B cell (primary cell): ENCODE results near the gene NIP7. TPM values are rescaled to one million over a fixed set of nuclear protein-coding genes. Genes with fewer than 3 reads are reported as not detected.
"Not testable (repeated sequence)": the region's sequence is repeated elsewhere in the genome, so short reads cannot be mapped to it uniquely, and the experiment has no call there.

Experiments
- ATAC-seq: fragments of 200-7000 bp; cut with Tn5 transposase; one replicate; pipeline ENCODE4 v1.10.0; 2021; ENCODE audit warnings: low read depth, mild to moderate bottlenecking, moderate number of reproducible peaks, moderate library complexity
- CTCF ChIA-PET: fragments of 350-600 bp; sonication (Branson Sonifier 250); formaldehyde crosslinking; loops from one replicate; lab custom pipeline; 2021; ENCODE audit warnings: antibody characterized with exemption, inconsistent platforms; lab: Charles Lee
- POLR2A ChIA-PET: fragments of 350-600 bp; sonication (Branson Sonifier 250); formaldehyde crosslinking; loops from one replicate; lab custom pipeline; 2021; ENCODE audit warnings: antibody characterized with exemption; lab: Charles Lee
- DNase-seq: peaks from one replicate; pipeline ENCODE4 v3.0.0; 2013
- H2AFZ ChIP-seq: 2 replicates; pipeline ENCODE4 v1.6.1; 2012; ENCODE audit warnings: mild to moderate bottlenecking, low read depth, low read length; ENCODE audit not compliant: insufficient read depth, poor library complexity, severe bottlenecking
- H3K27ac ChIP-seq, 2 donors: 1 replicate in 1 of 2; 2 replicates in 1 of 2; pipeline ENCODE4 v1.5.1; 2012 to 2013; ENCODE audit warnings: low read length in 2 of 2, mild to moderate bottlenecking in 2 of 2, moderate library complexity in 1 of 2
- H3K27me3 ChIP-seq, 4 experiments: fragments of 200-600 bp in 1 of 4; sonication (generic) in 1 of 4; replicated peaks in 1 of 4; 1 replicate in 2 of 4; 2 replicates in 2 of 4; pipeline versions ENCODE4 v1.6.1 to v1.7.0; 2013 to 2016; ENCODE audit warnings: low read length in 3 of 4, mild to moderate bottlenecking in 2 of 4, mixed read lengths in 1 of 4, moderate library complexity in 1 of 4; ENCODE audit not compliant: insufficient read depth in 4 of 4, control insufficient read depth in 3 of 4; ENCODE audit errors: control extremely low read depth in 1 of 4
- H3K36me3 ChIP-seq, 2 experiments: replicated peaks in 1 of 2; 1 replicate in 1 of 2; 2 replicates in 1 of 2; pipeline versions ENCODE4 v1.6.1 to v1.7.1; 2013; ENCODE audit warnings: low read length in 1 of 2; ENCODE audit not compliant: insufficient read depth in 2 of 2, control insufficient read depth in 1 of 2; ENCODE audit errors: control extremely low read depth in 1 of 2, extremely low read depth in 1 of 2
- H3K4me1 ChIP-seq, 2 donors: fragments of 200-600 bp in 1 of 2; sonication (generic) in 1 of 2; 1 replicate in 1 of 2; 2 replicates in 1 of 2; pipeline versions ENCODE4 v1.5.1 to v1.6.1; 2013 to 2017; ENCODE audit warnings: low read length in 2 of 2; ENCODE audit not compliant: control insufficient read depth in 2 of 2, insufficient read depth in 2 of 2
- H3K4me2 ChIP-seq: replicated peaks from 2 replicates; pipeline ENCODE3; 2012; ENCODE audit warnings: mild to moderate bottlenecking, low read depth, low read length; ENCODE audit not compliant: poor library complexity, severe bottlenecking
- H3K4me3 ChIP-seq, 5 experiments: fragments of 200-600 bp in 1 of 5; sonication (generic) in 1 of 5; 1 replicate in 3 of 5; 2 replicates in 2 of 5; pipeline versions ENCODE4 v1.5.1 to v1.7.0; 2011 to 2016; ENCODE audit warnings: low read length in 4 of 5, mild to moderate bottlenecking in 4 of 5, low read depth in 2 of 5, control low read depth in 1 of 5, moderate library complexity in 1 of 5; ENCODE audit not compliant: insufficient read depth in 1 of 5; ENCODE audit errors: control extremely low read depth in 1 of 5, extremely low read depth in 1 of 5
- H3K79me2 ChIP-seq: fragments of 200-600 bp; sonication (generic); one replicate; pipeline ENCODE4 v1.6.0; 2016; ENCODE audit warnings: low read length; ENCODE audit not compliant: control insufficient read depth, insufficient read depth
- H3K9ac ChIP-seq: fragments of 200-600 bp; sonication (generic); 2 replicates; pipeline ENCODE4 v1.6.1; 2017; ENCODE audit warnings: mild to moderate bottlenecking, low read length, moderate library complexity
- H3K9me3 ChIP-seq, 3 donors: one replicate each; pipeline versions ENCODE4 v1.6.1 to v1.7.1; 2013; ENCODE audit warnings: low read length in 2 of 3; ENCODE audit not compliant: control insufficient read depth in 2 of 3, insufficient read depth in 1 of 3; ENCODE audit errors: control extremely low read depth in 1 of 3
- H4K20me1 ChIP-seq: 2 replicates; pipeline ENCODE4 v1.6.0; 2012; ENCODE audit warnings: mild to moderate bottlenecking, low read length; ENCODE audit not compliant: insufficient read depth, control insufficient read depth, poor library complexity, severe bottlenecking
- H3K27ac Mint-ChIP-seq: one replicate; pipeline ENCODE4 v1.8.0; 2021; ENCODE audit warnings: mixed read lengths
- H3K27me3 Mint-ChIP-seq: one replicate; pipeline ENCODE4 v1.8.0; 2021; ENCODE audit warnings: mixed read lengths
- H3K4me1 Mint-ChIP-seq: one replicate; pipeline ENCODE4 v1.8.0; 2021; ENCODE audit warnings: mixed read lengths
- H3K4me3 Mint-ChIP-seq: one replicate; pipeline ENCODE4 v1.8.0; 2021; ENCODE audit warnings: mixed read lengths
- H3K9me3 Mint-ChIP-seq: one replicate; pipeline ENCODE4 v1.8.0; 2022; ENCODE audit warnings: mixed read lengths; ENCODE audit not compliant: insufficient read depth
- CTCF ChIP-seq: fragments of 200-600 bp; IDR thresholded peaks from one replicate; pipeline ENCODE4 v1.8.0; 2022; ENCODE audit warnings: antibody characterized with exemption, mild to moderate bottlenecking
- EZH2 ChIP-seq: IDR thresholded peaks from 2 replicates; pipeline ENCODE4 v1.6.1; 2012; ENCODE audit warnings: borderline replicate concordance, low read depth, mild to moderate bottlenecking, moderate library complexity, low read length; ENCODE audit not compliant: insufficient read depth, poor library complexity, severe bottlenecking
- WGBS: methylation state at CpG from one replicate; pipeline ENCODE4 v1.1.5; 2013; ENCODE audit warnings: missing lambda C conversion rate; ENCODE audit not compliant: insufficient coverage; 5-methylcytosine and 5-hydroxymethylcytosine counted together
- intact Hi-C: fragments of 100-400 bp; cut with micrococcal nuclease; formaldehyde crosslinking; loops from one replicate; pipeline ENCODE4 v1.10.0; 2022
- polyA plus RNA-seq: library from polyadenylated mRNA; depleted of rRNA; stranded (reverse); fragments of >200 nt; gene quantifications from 2 replicates; pipeline ENCODE4 v1.2.3, GENCODE V29; 2012
- total RNA-seq, 2 donors: library from RNA; stranded (reverse); fragments of 120-200 nt in 1 of 2; gene quantifications; 1 replicate in 1 of 2; 2 replicates in 1 of 2; pipeline versions ENCODE4 v1.2.3 to v1.2.4, GENCODE V29; 2013 to 2022

The NIP7 gene
- total and polyA plus RNA-seq, 2 donors (not counting 1 experiment from before 2014, with no cell fraction given): 4.4 to 20.2 TPM

DNA sequence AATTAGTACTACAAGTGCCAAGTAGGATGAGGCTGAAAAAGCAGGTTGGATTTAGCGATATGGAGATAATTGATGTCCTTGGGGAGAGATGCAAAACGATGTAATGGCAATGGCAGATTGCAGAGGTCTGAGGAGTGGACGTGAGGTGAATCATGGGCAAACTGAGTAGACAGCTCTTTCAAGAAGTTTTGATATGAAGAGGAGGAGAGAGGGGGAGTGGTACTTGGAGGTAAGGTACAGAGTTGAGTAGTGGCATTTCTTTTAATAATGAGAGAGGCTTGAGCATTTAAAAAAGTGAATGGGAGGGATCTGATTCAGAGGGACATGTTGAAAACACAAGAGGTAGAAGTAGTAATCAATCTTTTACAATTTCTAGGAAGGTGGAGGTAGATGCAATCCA lies 46.2 kb upstream of the NIP7 start:
- POLR2A ChIA-PET: no interaction called here
- Histone ChIP-seq H3K4me2 (no peak overlapping the region), H3K79me2 (no peaks in the 10 kb centered on the region), H3K9me3 (no peaks in the 10 kb centered on the region), H3K27ac (no peak overlapping the region), H3K4me3 (no peak overlapping the region), H3K27me3 (no peaks in the 10 kb centered on the region), H2AFZ (no peak overlapping the region), H3K9ac (no peak overlapping the region), H4K20me1 (no peaks in the 10 kb centered on the region), H3K4me1 (no peaks in the 10 kb centered on the region), H3K36me3 (peaks cover 0 to 2% of the 10 kb centered on the region in 2 experiments)
- CTCF ChIA-PET: interaction anchor here (1.2 to 1.5 kb wide), 2 partner anchors 143 to 298 kb away, joined by 3 to 4 read pairs; no protein-coding TSS in a partner anchor
- DNase-seq (no peak), ATAC-seq (no peak)
- WGBS: 91% methylated on average over 3 of the region's 3 CpGs
- Mint-ChIP-seq H3K27ac (no peak overlapping the region), H3K27me3 (no peaks in the 10 kb centered on the region), H3K4me3 (no peak overlapping the region), H3K9me3 (no peaks in the 10 kb centered on the region), H3K4me1 (no peaks in the 10 kb centered on the region)
- intact Hi-C loops: no loop called here
- TF ChIP-seq CTCF (no peak), EZH2 (no peak)

DNA sequence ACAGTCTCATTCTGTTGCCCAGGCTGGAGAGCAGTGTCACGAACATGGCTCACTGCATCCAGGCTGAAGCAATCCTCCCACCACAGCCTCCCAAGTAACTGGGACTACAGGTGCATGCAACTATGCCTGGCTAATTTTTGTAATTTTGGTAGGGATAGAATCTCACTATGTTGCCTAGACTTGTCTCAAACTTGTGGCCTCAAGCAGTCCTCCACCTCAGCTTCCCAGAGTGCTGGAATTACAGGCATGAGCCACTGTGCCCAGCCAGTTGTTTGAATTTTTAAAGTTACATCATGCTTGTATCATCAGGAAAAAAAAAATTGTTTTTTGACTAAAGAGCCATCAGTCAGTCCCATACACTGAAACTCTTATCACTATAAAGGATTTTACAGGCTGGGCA lies 45.5 kb upstream of the NIP7 start:
- CTCF ChIA-PET: interaction anchor here (1.5 kb wide), 1 partner anchor 144 kb away, joined by 4 read pairs; no protein-coding TSS in a partner anchor
- Mint-ChIP-seq H3K4me3 (no peak overlapping the region), H3K4me1 (no peaks in the 10 kb centered on the region), H3K27ac (no peak overlapping the region), H3K27me3 (no peaks in the 10 kb centered on the region), H3K9me3 (no peaks in the 10 kb centered on the region)
- DNase-seq: no peak
- H3K4me2 ChIP-seq: no peak overlapping the region
- no peak overlapping the region for H3K4me3 ChIP-seq
- H3K9me3 ChIP-seq: no peaks in the 10 kb centered on the region
- H3K27me3 ChIP-seq: no peaks in the 10 kb centered on the region
- H3K4me1 ChIP-seq: no peaks in the 10 kb centered on the region
- TF ChIP-seq CTCF (no peak), EZH2 (no peak)
- intact Hi-C loops: no loop called here
- no peak for ATAC-seq
- POLR2A ChIA-PET: interaction anchor here (0.6 kb wide), 1 partner anchor 7 kb away, joined by 6 read pairs; no protein-coding TSS in a partner anchor
- WGBS: 100% methylated on average over 1 of the region's 1 CpG
- H3K36me3 ChIP-seq: peaks cover 0 to 2% of the 10 kb centered on the region in 2 experiments
- H3K27ac ChIP-seq: no peak overlapping the region
- no peaks in the 10 kb centered on the region for H3K79me2 ChIP-seq
- no peak overlapping the region for H2AFZ ChIP-seq
- no peak overlapping the region for H3K9ac ChIP-seq
- H4K20me1 ChIP-seq: no peaks in the 10 kb centered on the region

GRCh38 chr16:69296771-69297170 lies 42.8 kb upstream of the NIP7 start:
- H3K9me3 ChIP-seq, H2AFZ ChIP-seq, H3K4me3 ChIP-seq, H3K27me3 Mint-ChIP-seq, H3K79me2 ChIP-seq, H3K27me3 ChIP-seq, H4K20me1 ChIP-seq, DNase-seq, H3K4me3 Mint-ChIP-seq, H3K27ac ChIP-seq, H3K4me1 Mint-ChIP-seq, H3K4me2 ChIP-seq, H3K9ac ChIP-seq, intact Hi-C loops, H3K9me3 Mint-ChIP-seq, ATAC-seq, H3K36me3 ChIP-seq, H3K27ac Mint-ChIP-seq, H3K4me1 ChIP-seq: not testable (repeated sequence)
- ChIA-PET CTCF (interaction anchor here (1.0 to 2.1 kb wide), 2 partner anchors 9 to 11 kb away, joined by 3 to 11 read pairs; no protein-coding TSS in a partner anchor), POLR2A (interaction anchor here (0.6 kb wide), 1 partner anchor 1299 kb away, joined by 3 read pairs; no protein-coding TSS in a partner anchor)
- WGBS: 100% methylated on average over 3 of the region's 7 CpGs
